ENCODE data around the gene FMN1.

DNA sequence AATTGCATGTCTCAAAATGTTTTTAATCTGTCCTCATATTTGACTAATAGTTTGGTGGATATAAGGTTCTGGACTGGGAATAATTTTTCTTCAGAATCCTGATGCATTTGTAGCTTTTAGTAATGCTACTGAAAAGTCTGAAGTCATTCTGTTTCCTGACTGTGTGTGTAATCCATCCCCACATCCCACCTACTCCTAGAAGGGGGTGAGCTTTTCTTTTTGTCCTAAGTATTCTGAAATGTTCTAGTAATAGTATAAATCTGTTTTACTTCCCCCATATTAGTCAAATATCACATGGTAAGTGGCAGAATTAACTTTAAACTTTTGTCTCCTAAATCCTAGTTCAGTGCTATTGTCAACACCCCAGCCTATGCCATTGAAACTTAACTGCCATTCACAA lies 313.9 kb downstream of the FMN1 start:
- TF ChIP-seq POLR2A (IDR thresholded peaks at IDR 0.05; ENCODE audit: low read depth, low read length): no peak
- TF ChIP-seq POLR2AphosphoS5 (IDR thresholded peaks at IDR 0.05; ENCODE audit: low read depth, low read length): no peak

All from GM12892 (cell line).